Measurements from ENCODE around the gene ARHGAP8. TPM values are rescaled to one million over a fixed set of nuclear protein-coding genes. Genes with fewer than 3 reads are reported as not detected.

Gene ARHGAP8
- total and polyA plus RNA-seq, 10 of the 15 experiments (the other 5 are each of a cell fraction or from before 2014, with no cell fraction given): 0.33 TPM; not detected in 9

- no peaks in the 10 kb centered on the region for H3K9me3 ChIP-seq (replicated peaks; ENCODE audit: control insufficient read depth, insufficient read depth, low read length)
- no peaks in the 10 kb centered on the region for H3K27me3 ChIP-seq (replicated peaks in 1 of 2; ENCODE audit: control insufficient read depth in 2 of 2, insufficient read depth in 2 of 2, low read length in 1 of 2)
- WGBS (ENCODE audit: insufficient coverage, insufficient replicate concordance, low lambda C conversion rate, missing lambda C conversion rate): 46% methylated on average over 28 of the region's 32 CpGs
- ATAC-seq (no peak), DNase-seq (ENCODE audit: low read depth, low spot score) (no peak), FAIRE-seq (no peak)
- no peak overlapping the region for H2AFZ ChIP-seq (ENCODE audit: control insufficient read depth, low read depth, low read length)
- ChIA-PET RAD21 (ENCODE audit: unreplicated experiment) (no interaction called here), SMC1A (ENCODE audit: uncharacterized antibody, unreplicated experiment) (no interaction called here), POLR2A (no interaction called here), CTCF (no interaction called here)
- H3K4me2 ChIP-seq (ENCODE audit: control insufficient read depth, insufficient read depth): no peak overlapping the region
- TF ChIP-seq BACH1 (IDR thresholded peaks at IDR 0.05; ENCODE audit: borderline replicate concordance) (no peak), ZBTB40 (IDR thresholded peaks at IDR 0.05; ENCODE audit: borderline replicate concordance) (no peak), EGR1 (IDR thresholded peaks at IDR 0.05; ENCODE audit: borderline replicate concordance in 1 of 2, low read depth in 2 of 2, low read length in 2 of 2) (no peak), HDAC6 (IDR thresholded peaks at IDR 0.05; ENCODE audit: unreplicated experiment) (no peak), EP300 (IDR thresholded peaks at IDR 0.05; ENCODE audit: borderline replicate concordance in 1 of 2, control insufficient read depth in 1 of 2, low read depth in 2 of 2, low read length in 2 of 2) (no peak), HDGF (IDR thresholded peaks at IDR 0.05) (no peak), IRF3 (IDR thresholded peaks at IDR 0.05) (no peak), SREBF1 (IDR thresholded peaks at IDR 0.05; ENCODE audit: low read length) (no peak), ZNF217 (IDR thresholded peaks at IDR 0.05) (no peak), STAT3 (IDR thresholded peaks at IDR 0.05; ENCODE audit: low read depth, low read length) (no peak), SPI1 (IDR thresholded peaks at IDR 0.05; ENCODE audit: borderline replicate concordance, insufficient read depth, low read depth, low read length) (no peak), SMAD5 (IDR thresholded peaks at IDR 0.05; ENCODE audit: low read depth) (no peak), PAX5 (IDR thresholded peaks at IDR 0.05; ENCODE audit: borderline replicate concordance, low read depth, low read length) (no peak), RBBP5 (conservative IDR thresholded peaks at IDR 0.05) (no peak), GATAD2B (conservative IDR thresholded peaks at IDR 0.05; ENCODE audit: low read depth) (no peak), RAD51 (IDR thresholded peaks at IDR 0.05) (no peak), BRCA1 (IDR thresholded peaks at IDR 0.05; ENCODE audit: low read depth, low read length) (no peak), ATF3 (IDR thresholded peaks at IDR 0.05; ENCODE audit: borderline replicate concordance, extremely low read depth, low read depth, low read length) (no peak)
- H3K9ac ChIP-seq (ENCODE audit: control insufficient read depth, insufficient read depth, low read length): no peak overlapping the region
- H4K20me1 ChIP-seq (ENCODE audit: control insufficient read depth, insufficient read depth): no peaks in the 10 kb centered on the region
- H3K27ac ChIP-seq (ENCODE audit: control insufficient read depth, insufficient read depth): no peak overlapping the region
- H3K4me1 ChIP-seq (ENCODE audit: control insufficient read depth, insufficient read depth, low read length): no peaks in the 10 kb centered on the region
- H3K79me2 ChIP-seq (ENCODE audit: control insufficient read depth, insufficient read depth, low read length): no peaks in the 10 kb centered on the region
- intact Hi-C loops (cut with micrococcal nuclease; ENCODE audit: unreplicated experiment): no loop called here
- no peaks in the 10 kb centered on the region for H3K36me3 ChIP-seq (ENCODE audit: control insufficient read depth in 2 of 2, insufficient read depth in 2 of 2, low read length in 1 of 2)
- TSS peak; percentile 23 for BruUV-seq (replicated peaks)
- no peak overlapping the region for H3K4me3 ChIP-seq
- in situ Hi-C loops (cut with MboI): loop anchor here (5.0 kb wide), 1 partner anchor 40 kb away; no protein-coding TSS in a partner anchor
Measured at GRCh38 chr22:44737406-44738346, 14.7 kb upstream of the ARHGAP8 start.

All from GM12878 (cell line).